ENCODE results near the gene RAF1.
"Not testable (repeated sequence)": the region's sequence is repeated elsewhere in the genome, so short reads cannot be mapped to it uniquely, and the experiment has no call there.

Gene RAF1

GRCh38 chr3:12632523-12632922 is 31.4 kb downstream of the RAF1 start:
- DNase-seq (ENCODE audit: low read depth): no peak
- Histone ChIP-seq H3K36me3 (ENCODE audit: control insufficient read depth, insufficient read depth, low read length, severe bottlenecking) (peaks cover 4% of the 10 kb centered on the region), H3K9me3 (ENCODE audit: control insufficient read depth, low read length) (no peaks in the 10 kb centered on the region), H3K27me3 (replicated peaks; ENCODE audit: control insufficient read depth, insufficient read depth, low read length) (no peaks in the 10 kb centered on the region), H3K9ac (ENCODE audit: low read length) (no peak overlapping the region), H3K4me3 (ENCODE audit: low read length) (no peak overlapping the region), H3K4me1 (ENCODE audit: control insufficient read depth, insufficient read depth, low read length) (peaks cover 11% of the 10 kb centered on the region)

- H3K4me3 ChIP-seq (ENCODE audit: low read length); H3K9me3 ChIP-seq (ENCODE audit: control insufficient read depth, low read length); DNase-seq (ENCODE audit: low read depth); H3K9ac ChIP-seq (ENCODE audit: low read length); H3K36me3 ChIP-seq (ENCODE audit: control insufficient read depth, insufficient read depth, low read length, severe bottlenecking); H3K27me3 ChIP-seq (replicated peaks; ENCODE audit: control insufficient read depth, insufficient read depth, low read length): not testable (repeated sequence)
- peaks cover 16% of the 10 kb centered on the region for H3K4me1 ChIP-seq (ENCODE audit: control insufficient read depth, insufficient read depth, low read length)
These were observed 33.1 kb downstream of the RAF1 start for GRCh38 chr3:12630843-12631242.

GRCh38 chr3:12630292-12630691 is 33.6 kb downstream of the RAF1 start:
- Histone ChIP-seq H3K36me3 (ENCODE audit: control insufficient read depth, insufficient read depth, low read length, severe bottlenecking) (no peaks in the 10 kb centered on the region), H3K9me3 (ENCODE audit: control insufficient read depth, low read length) (no peaks in the 10 kb centered on the region), H3K27me3 (replicated peaks; ENCODE audit: control insufficient read depth, insufficient read depth, low read length) (no peaks in the 10 kb centered on the region), H3K9ac (ENCODE audit: low read length) (no peak overlapping the region), H3K4me1 (ENCODE audit: control insufficient read depth, insufficient read depth, low read length) (peaks cover 16% of the 10 kb centered on the region), H3K4me3 (ENCODE audit: low read length) (no peak overlapping the region)
- DNase-seq (ENCODE audit: low read depth): no peak

- Histone ChIP-seq H3K9ac (ENCODE audit: low read length) (no peak overlapping the region), H3K4me1 (ENCODE audit: control insufficient read depth, insufficient read depth, low read length) (peaks cover 16% of the 10 kb centered on the region), H3K4me3 (ENCODE audit: low read length) (no peak overlapping the region), H3K9me3 (ENCODE audit: control insufficient read depth, low read length) (no peaks in the 10 kb centered on the region), H3K27me3 (replicated peaks; ENCODE audit: control insufficient read depth, insufficient read depth, low read length) (no peaks in the 10 kb centered on the region), H3K36me3 (ENCODE audit: control insufficient read depth, insufficient read depth, low read length, severe bottlenecking) (no peaks in the 10 kb centered on the region)
- DNase-seq (ENCODE audit: low read depth): peak; percentile 80
These were observed 34.4 kb downstream of the RAF1 start for GRCh38 chr3:12629560-12629959.

- DNase-seq (ENCODE audit: low read depth): no peak
- Histone ChIP-seq H3K4me3 (ENCODE audit: low read length) (no peak overlapping the region), H3K9ac (ENCODE audit: low read length) (no peak overlapping the region), H3K27me3 (replicated peaks; ENCODE audit: control insufficient read depth, insufficient read depth, low read length) (no peaks in the 10 kb centered on the region), H3K36me3 (ENCODE audit: control insufficient read depth, insufficient read depth, low read length, severe bottlenecking) (no peaks in the 10 kb centered on the region), H3K9me3 (ENCODE audit: control insufficient read depth, low read length) (no peaks in the 10 kb centered on the region), H3K4me1 (ENCODE audit: control insufficient read depth, insufficient read depth, low read length) (peaks cover 16% of the 10 kb centered on the region)
These were observed 35.1 kb downstream of the RAF1 start for GRCh38 chr3:12628813-12629212.

GRCh38 chr3:12627370-12627769 is 36.5 kb downstream of the RAF1 start:
- Histone ChIP-seq H3K4me3 (ENCODE audit: low read length) (no peak overlapping the region), H3K27me3 (replicated peaks; ENCODE audit: control insufficient read depth, insufficient read depth, low read length) (no peaks in the 10 kb centered on the region), H3K36me3 (ENCODE audit: control insufficient read depth, insufficient read depth, low read length, severe bottlenecking) (no peaks in the 10 kb centered on the region), H3K9me3 (ENCODE audit: control insufficient read depth, low read length) (no peaks in the 10 kb centered on the region), H3K9ac (ENCODE audit: low read length) (no peak overlapping the region), H3K4me1 (ENCODE audit: control insufficient read depth, insufficient read depth, low read length) (peaks cover 16% of the 10 kb centered on the region)
- DNase-seq (ENCODE audit: low read depth): no peak

- not testable (repeated sequence) for H3K36me3 ChIP-seq (ENCODE audit: control insufficient read depth, insufficient read depth, low read length, severe bottlenecking); H3K9me3 ChIP-seq (ENCODE audit: control insufficient read depth, low read length); H3K27me3 ChIP-seq (replicated peaks; ENCODE audit: control insufficient read depth, insufficient read depth, low read length); H3K9ac ChIP-seq (ENCODE audit: low read length); H3K4me3 ChIP-seq (ENCODE audit: low read length); DNase-seq (ENCODE audit: low read depth)
- peaks cover 23% of the 10 kb centered on the region for H3K4me1 ChIP-seq (ENCODE audit: control insufficient read depth, insufficient read depth, low read length)
These were observed 39.0 kb downstream of the RAF1 start for GRCh38 chr3:12624964-12625363.

- Histone ChIP-seq H3K9ac (ENCODE audit: low read length) (no peak overlapping the region), H3K9me3 (ENCODE audit: control insufficient read depth, low read length) (no peaks in the 10 kb centered on the region), H3K27me3 (replicated peaks; ENCODE audit: control insufficient read depth, insufficient read depth, low read length) (no peaks in the 10 kb centered on the region)
These were observed 39.9 kb downstream of the RAF1 start for GRCh38 chr3:12624056-12624455.

GRCh38 chr3:12622335-12622734 is 41.6 kb downstream of the RAF1 start:
- H3K36me3 ChIP-seq (ENCODE audit: control insufficient read depth, insufficient read depth, low read length, severe bottlenecking): peaks cover 11% of the 10 kb centered on the region
- H3K27me3 ChIP-seq (replicated peaks; ENCODE audit: control insufficient read depth, insufficient read depth, low read length): no peaks in the 10 kb centered on the region
- H3K4me1 ChIP-seq (ENCODE audit: control insufficient read depth, insufficient read depth, low read length): peaks cover 11% of the 10 kb centered on the region
- H3K9me3 ChIP-seq (ENCODE audit: control insufficient read depth, low read length): no peaks in the 10 kb centered on the region
- no peak overlapping the region for H3K4me3 ChIP-seq (ENCODE audit: low read length)
- DNase-seq (ENCODE audit: low read depth): no peak
- no peak overlapping the region for H3K9ac ChIP-seq (ENCODE audit: low read length)

More at GRCh38 chr3:12624056-12624455, 39.9 kb downstream of the RAF1 start:
- Histone ChIP-seq H3K36me3 (ENCODE audit: control insufficient read depth, insufficient read depth, low read length, severe bottlenecking) (no peaks in the 10 kb centered on the region), H3K4me1 (ENCODE audit: control insufficient read depth, insufficient read depth, low read length) (peaks cover 17% of the 10 kb centered on the region), H3K4me3 (ENCODE audit: low read length) (no peak overlapping the region)
- no peak for DNase-seq (ENCODE audit: low read depth)

GRCh38 chr3:12620729-12621128 is 43.2 kb downstream of the RAF1 start:
- H3K36me3 ChIP-seq (ENCODE audit: control insufficient read depth, insufficient read depth, low read length, severe bottlenecking): peaks cover 22% of the 10 kb centered on the region
- no peak overlapping the region for H3K9ac ChIP-seq (ENCODE audit: low read length)
- no peaks in the 10 kb centered on the region for H3K9me3 ChIP-seq (ENCODE audit: control insufficient read depth, low read length)
- H3K4me1 ChIP-seq (ENCODE audit: control insufficient read depth, insufficient read depth, low read length): peaks cover 7% of the 10 kb centered on the region
- H3K4me3 ChIP-seq (ENCODE audit: low read length): no peak overlapping the region
- no peak for DNase-seq (ENCODE audit: low read depth)
- H3K27me3 ChIP-seq (replicated peaks; ENCODE audit: control insufficient read depth, insufficient read depth, low read length): no peaks in the 10 kb centered on the region

GRCh38 chr3:12620305-12620704 is 43.6 kb downstream of the RAF1 start:
- Histone ChIP-seq H3K9ac (ENCODE audit: low read length) (no peak overlapping the region), H3K36me3 (ENCODE audit: control insufficient read depth, insufficient read depth, low read length, severe bottlenecking) (peaks cover 26% of the 10 kb centered on the region), H3K27me3 (replicated peaks; ENCODE audit: control insufficient read depth, insufficient read depth, low read length) (no peaks in the 10 kb centered on the region), H3K4me3 (ENCODE audit: low read length) (no peak overlapping the region), H3K9me3 (ENCODE audit: control insufficient read depth, low read length) (no peaks in the 10 kb centered on the region), H3K4me1 (ENCODE audit: control insufficient read depth, insufficient read depth, low read length) (peaks cover 7% of the 10 kb centered on the region)
- DNase-seq (ENCODE audit: low read depth): no peak

GRCh38 chr3:12618426-12618825 is 45.5 kb downstream of the RAF1 start:
- H3K9ac ChIP-seq (ENCODE audit: low read length): no peak overlapping the region
- no peaks in the 10 kb centered on the region for H3K9me3 ChIP-seq (ENCODE audit: control insufficient read depth, low read length)
- no peak for DNase-seq (ENCODE audit: low read depth)
- no peaks in the 10 kb centered on the region for H3K27me3 ChIP-seq (replicated peaks; ENCODE audit: control insufficient read depth, insufficient read depth, low read length)
- peaks cover 7% of the 10 kb centered on the region for H3K4me1 ChIP-seq (ENCODE audit: control insufficient read depth, insufficient read depth, low read length)
- no peak overlapping the region for H3K4me3 ChIP-seq (ENCODE audit: low read length)
- peaks cover 43% of the 10 kb centered on the region for H3K36me3 ChIP-seq (ENCODE audit: control insufficient read depth, insufficient read depth, low read length, severe bottlenecking)
